ENCODE measurements around the gene MYO1H. TPM values are rescaled to one million over a fixed set of nuclear protein-coding genes. Genes with fewer than 3 reads are reported as not detected.
A peak's percentile ranks its signal among the peaks of the same experiment; 100 is the strongest.

Gene MYO1H
- total and polyA plus RNA-seq, 2 of the 8 experiments (the other 6 are each of a cell fraction or from before 2014, with no cell fraction given) = 0.03 TPM; not detected in 1

DNA sequence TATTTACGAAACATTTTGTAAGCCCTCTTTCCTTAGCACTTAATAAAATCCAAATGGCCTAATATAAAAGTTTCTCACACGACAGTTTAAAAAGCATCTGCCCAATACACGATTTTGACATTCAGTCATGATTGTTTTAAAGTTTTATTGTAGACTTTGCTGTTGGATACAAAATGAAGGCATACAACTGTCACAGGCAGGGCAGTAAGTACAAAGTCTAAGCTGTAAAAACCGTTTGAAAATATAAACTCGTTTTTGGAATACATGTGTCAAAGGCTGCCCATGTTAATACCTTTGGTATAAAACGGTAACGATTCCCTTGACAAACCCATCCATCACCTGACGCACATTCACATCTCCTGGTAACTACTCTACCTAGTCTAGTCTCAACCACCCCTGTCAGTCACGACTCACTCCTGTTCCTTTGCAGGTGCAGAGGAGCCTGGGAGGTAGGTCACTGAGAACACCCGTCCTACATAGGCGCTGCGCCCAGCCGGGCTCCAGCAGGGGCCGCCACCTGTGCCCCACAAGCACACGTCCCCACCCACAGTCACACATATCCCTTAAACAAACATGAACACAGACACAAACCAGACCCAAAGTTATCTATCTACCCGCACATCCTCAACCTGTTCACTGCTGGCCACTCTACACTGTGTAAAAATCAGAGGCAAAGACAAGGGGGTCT, 102.3 kb downstream of the MYO1H start:
- FAIRE-seq (no peak), DNase-seq (ENCODE audit: low read depth in 1 of 2, low spot score in 2 of 2) (no peak)
- no peak overlapping the region for H4K91ac ChIP-seq (replicated peaks; ENCODE audit: insufficient read length, low read length)
- no peak overlapping the region for H2BK12ac ChIP-seq (ENCODE audit: low read depth, low read length)
- no peak overlapping the region for H3K9ac ChIP-seq (replicated peaks in 1 of 4; ENCODE audit: extremely low read depth in 1 of 4, low read depth in 3 of 4, low read length in 3 of 4)
- no peak overlapping the region for H3K4me2 ChIP-seq (ENCODE audit: insufficient read depth in 1 of 2, low read depth in 2 of 2, low read length in 2 of 2)
- no peak overlapping the region; the same call in 1 of the 2 replicates for H2BK5ac ChIP-seq (ENCODE audit: low read depth, low read length)
- H4K8ac ChIP-seq (ENCODE audit: extremely low read depth, insufficient read depth, low read length) = 0 out of 2 replicates have a peak overlapping the region, but pooled peaks have one; percentile 9
- H3K27ac ChIP-seq (ENCODE audit: low read depth, low read length) = no peak overlapping the region
- peaks cover 0 to 9% of the 10 kb centered on the region in 2 experiments; a peak in 2 of 4 replicates for H3K79me2 ChIP-seq (ENCODE audit: control insufficient read depth in 1 of 2, insufficient read depth in 2 of 2, low read length in 2 of 2)
- CTCF ChIA-PET (ENCODE audit: partially characterized antibody) = interaction anchor here (0.5 to 17.4 kb wide), 19 partner anchors 9 to 324 kb away, joined by 3 to 181 read pairs (median 4); no protein-coding TSS in a partner anchor
- H2AFZ ChIP-seq (ENCODE audit: low read length) = no peak overlapping the region
- WGBS, 2 experiments (ENCODE audit: extremely low coverage in 1 of 2, insufficient coverage in 1 of 2, insufficient read length in 1 of 2, insufficient replicate concordance in 2 of 2, low coverage in 1 of 2, low lambda C conversion rate in 2 of 2, missing lambda C conversion rate in 1 of 2) = 88% methylated on average over 16 of the region's 16 CpGs; no CpG with 5 or more reads in 1 of the 2 experiments
- no peak overlapping the region for H3K14ac ChIP-seq (ENCODE audit: insufficient read length)
- POLR2A ChIA-PET (ENCODE audit: partially characterized antibody) = interaction anchor here (0.8 to 2.1 kb wide), 4 partner anchors 8 to 26 kb away, joined by 3 to 6 read pairs (median 4); no protein-coding TSS in a partner anchor
- H3K56ac ChIP-seq (replicated peaks; ENCODE audit: insufficient read length, low read depth, low read length) = no peak overlapping the region
- no peak overlapping the region for H3K23ac ChIP-seq (ENCODE audit: insufficient read length)
- H2BK15ac ChIP-seq (ENCODE audit: low read length) = no peak overlapping the region
- no peak overlapping the region for H2BK120ac ChIP-seq (replicated peaks; ENCODE audit: low read depth, low read length)
- no peak overlapping the region for H3K4ac ChIP-seq (replicated peaks; ENCODE audit: insufficient read length, low read depth, low read length)
- TF ChIP-seq, protein P1, sequence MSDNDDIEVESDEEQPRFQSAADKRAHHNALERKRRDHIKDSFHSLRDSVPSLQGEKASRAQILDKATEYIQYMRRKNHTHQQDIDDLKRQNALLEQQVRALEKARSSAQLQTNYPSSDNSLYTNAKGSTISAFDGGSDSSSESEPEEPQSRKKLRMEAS (IDR thresholded peaks at IDR 0.05) = no peak
- TF ChIP-seq EGR1 (IDR thresholded peaks at IDR 0.05; ENCODE audit: borderline replicate concordance, low read depth, low read length) (no peak), KDM4A (IDR thresholded peaks at IDR 0.05; ENCODE audit: low read depth, low read length, severe bottlenecking) (no peak), RAD21 (IDR thresholded peaks at IDR 0.05 in 1 of 2, conservative IDR thresholded peaks at IDR 0.05 in 1 of 2; ENCODE audit: low read depth in 2 of 2, low read length in 2 of 2) (peak; percentile 48 to 68)
- TF ChIP-seq, protein P2, sequence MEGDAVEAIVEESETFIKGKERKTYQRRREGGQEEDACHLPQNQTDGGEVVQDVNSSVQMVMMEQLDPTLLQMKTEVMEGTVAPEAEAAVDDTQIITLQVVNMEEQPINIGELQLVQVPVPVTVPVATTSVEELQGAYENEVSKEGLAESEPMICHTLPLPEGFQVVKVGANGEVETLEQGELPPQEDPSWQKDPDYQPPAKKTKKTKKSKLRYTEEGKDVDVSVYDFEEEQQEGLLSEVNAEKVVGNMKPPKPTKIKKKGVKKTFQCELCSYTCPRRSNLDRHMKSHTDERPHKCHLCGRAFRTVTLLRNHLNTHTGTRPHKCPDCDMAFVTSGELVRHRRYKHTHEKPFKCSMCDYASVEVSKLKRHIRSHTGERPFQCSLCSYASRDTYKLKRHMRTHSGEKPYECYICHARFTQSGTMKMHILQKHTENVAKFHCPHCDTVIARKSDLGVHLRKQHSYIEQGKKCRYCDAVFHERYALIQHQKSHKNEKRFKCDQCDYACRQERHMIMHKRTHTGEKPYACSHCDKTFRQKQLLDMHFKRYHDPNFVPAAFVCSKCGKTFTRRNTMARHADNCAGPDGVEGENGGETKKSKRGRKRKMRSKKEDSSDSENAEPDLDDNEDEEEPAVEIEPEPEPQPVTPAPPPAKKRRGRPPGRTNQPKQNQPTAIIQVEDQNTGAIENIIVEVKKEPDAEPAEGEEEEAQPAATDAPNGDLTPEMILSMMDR (IDR thresholded peaks at IDR 0.05; ENCODE audit: control extremely low read depth in 1 of 3, insufficient read depth in 1 of 3, low read depth in 1 of 3, low read length in 3 of 3) = peak; percentile 61 to 75 (median 74)
- H3K36me3 ChIP-seq (ENCODE audit: control insufficient read depth in 2 of 4, insufficient read depth in 4 of 4, low read length in 3 of 4) = peaks cover 16 to 52% (median 41%) of the 10 kb centered on the region in 4 experiments
- no peak overlapping the region for H3K18ac ChIP-seq (ENCODE audit: extremely low read depth, low read length)
- H4K5ac ChIP-seq (ENCODE audit: insufficient read length, low read depth, low read length) = no peak overlapping the region
- H2AK5ac ChIP-seq (ENCODE audit: low read depth, low read length) = no peak overlapping the region
- H3K4me1 ChIP-seq (replicated peaks in 1 of 4; ENCODE audit: control insufficient read depth in 3 of 4, insufficient read depth in 4 of 4, low read length in 3 of 4) = no peaks in the 10 kb centered on the region
- no peak overlapping the region for H3K4me3 ChIP-seq (ENCODE audit: extremely low read depth in 1 of 4, insufficient read depth in 2 of 4, low read depth in 3 of 4, low read length in 4 of 4)
- H3K27me3 ChIP-seq (replicated peaks in 1 of 4; ENCODE audit: control insufficient read depth in 3 of 4, extremely low read depth in 1 of 4, insufficient read depth in 3 of 4, low read length in 3 of 4) = no peaks in the 10 kb centered on the region
- H3K9me3 ChIP-seq (ENCODE audit: insufficient read depth in 2 of 2, low read depth in 1 of 2, low read length in 1 of 2) = no peaks in the 10 kb centered on the region
- no peaks in the 10 kb centered on the region for H3K23me2 ChIP-seq (ENCODE audit: low read depth, low read length)
- no peak overlapping the region for H2BK20ac ChIP-seq (ENCODE audit: low read length)
- H4K20me1 ChIP-seq (replicated peaks in 1 of 2; ENCODE audit: control insufficient read depth in 1 of 2, insufficient read depth in 2 of 2, low read length in 2 of 2) = peaks cover 3 to 7% of the 10 kb centered on the region in 2 experiments
- peaks cover 3% of the 10 kb centered on the region for H3K79me1 ChIP-seq (ENCODE audit: low read depth, low read length)
